Measurements from ENCODE around the gene POTEG.
"Not testable (repeated sequence)": the region's sequence is repeated elsewhere in the genome, so short reads cannot be mapped to it uniquely, and the experiment has no call there.

Gene POTEG

DNA sequence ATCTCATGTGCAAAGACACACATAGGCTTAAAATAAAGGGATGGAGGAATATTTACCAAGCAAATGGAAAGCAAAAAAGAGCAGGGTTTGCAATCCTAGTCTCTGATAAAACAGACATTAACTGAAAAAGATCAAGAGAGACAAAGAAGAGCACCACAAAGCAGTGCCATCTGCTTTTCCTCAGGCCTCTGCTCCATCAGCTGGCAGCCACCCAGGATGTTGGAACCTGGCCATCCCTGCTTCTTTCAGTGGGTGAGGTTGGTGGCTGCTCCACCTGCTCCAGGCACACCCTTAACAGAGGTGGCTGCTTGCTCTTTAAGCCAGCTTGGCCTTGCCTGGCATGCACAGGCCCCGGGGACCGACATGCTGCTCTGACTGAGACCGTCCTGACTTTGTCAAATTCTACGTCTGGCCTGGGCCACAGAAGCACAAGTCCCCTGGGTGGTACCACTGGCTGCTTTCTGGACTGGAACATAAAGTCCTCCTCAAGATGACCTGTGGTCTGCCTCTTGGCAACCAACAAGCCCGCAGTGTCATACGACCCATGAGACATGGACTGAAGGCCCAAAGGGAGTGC is 51.0 kb downstream of the POTEG start:
- not testable (repeated sequence) for H3K27ac ChIP-seq (ENCODE audit: low read depth, low read length); H3K9me3 ChIP-seq (ENCODE audit: insufficient read depth, low read depth, low read length); H2BK5ac ChIP-seq (ENCODE audit: low read depth, low read length, poor library complexity); H3K36me3 ChIP-seq (ENCODE audit: control insufficient read depth in 1 of 2, insufficient read depth in 2 of 2, low read length in 2 of 2); H3K14ac ChIP-seq (ENCODE audit: low read length); H3K79me2 ChIP-seq (ENCODE audit: control insufficient read depth, insufficient read depth, low read length, poor library complexity); H2BK120ac ChIP-seq (ENCODE audit: insufficient read depth, low read length, poor library complexity); H3K79me1 ChIP-seq (ENCODE audit: low read length); H3K4me1 ChIP-seq (ENCODE audit: control insufficient read depth in 1 of 2, insufficient read depth in 2 of 2, low read length in 2 of 2); H4K8ac ChIP-seq (ENCODE audit: low read depth, low read length); H3K23ac ChIP-seq (ENCODE audit: low read length); H2BK12ac ChIP-seq (ENCODE audit: low read length); H2AK5ac ChIP-seq (ENCODE audit: low read length); DNase-seq; H4K12ac ChIP-seq (ENCODE audit: low read depth, low read length); H3K18ac ChIP-seq (ENCODE audit: low read length); H3K9ac ChIP-seq (ENCODE audit: low read length); H2AFZ ChIP-seq (ENCODE audit: insufficient read depth, low read length, poor library complexity); H3K4me2 ChIP-seq (ENCODE audit: low read length); H4K91ac ChIP-seq (ENCODE audit: low read depth, low read length); H3K27me3 ChIP-seq (ENCODE audit: insufficient read depth, low read length); H3K4ac ChIP-seq (ENCODE audit: low read depth, low read length); H3K4me3 ChIP-seq (ENCODE audit: low read depth, low read length)
- WGBS (ENCODE audit: extremely low coverage, insufficient coverage, insufficient read length) = no CpG with 5 or more reads among the region's 6 CpGs

DNA sequence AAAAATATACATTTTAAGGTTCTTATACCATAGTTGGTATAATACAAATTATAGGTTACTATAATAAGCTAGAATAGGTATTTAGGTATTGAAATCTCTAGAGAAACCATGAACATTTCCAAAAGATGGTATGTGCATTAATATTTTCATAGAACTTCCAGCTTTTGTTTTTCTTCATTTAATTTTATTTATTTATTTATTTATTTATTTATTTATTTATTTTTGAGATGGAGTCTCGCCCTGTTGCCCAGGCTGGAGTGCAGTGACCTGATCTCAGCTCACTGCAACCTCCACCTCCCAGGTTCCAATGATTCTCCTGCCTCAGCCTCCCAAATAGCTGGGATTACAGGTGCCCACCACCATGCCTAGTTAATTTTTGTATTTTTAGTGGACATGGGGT is 54.0 kb downstream of the POTEG start:
- H3K79me2 ChIP-seq (ENCODE audit: control insufficient read depth, insufficient read depth, low read length, poor library complexity); H3K4me1 ChIP-seq (ENCODE audit: control insufficient read depth in 1 of 2, insufficient read depth in 2 of 2, low read length in 2 of 2); H2BK12ac ChIP-seq (ENCODE audit: low read length); H2BK120ac ChIP-seq (ENCODE audit: insufficient read depth, low read length, poor library complexity); DNase-seq; H2AK5ac ChIP-seq (ENCODE audit: low read length); H3K27me3 ChIP-seq (ENCODE audit: insufficient read depth, low read length); H2AFZ ChIP-seq (ENCODE audit: insufficient read depth, low read length, poor library complexity); H3K36me3 ChIP-seq (ENCODE audit: control insufficient read depth in 1 of 2, insufficient read depth in 2 of 2, low read length in 2 of 2); H3K4ac ChIP-seq (ENCODE audit: low read depth, low read length); H3K79me1 ChIP-seq (ENCODE audit: low read length); H3K9me3 ChIP-seq (ENCODE audit: insufficient read depth, low read depth, low read length); H3K27ac ChIP-seq (ENCODE audit: low read depth, low read length); H4K91ac ChIP-seq (ENCODE audit: low read depth, low read length); H3K23ac ChIP-seq (ENCODE audit: low read length); H4K8ac ChIP-seq (ENCODE audit: low read depth, low read length); H3K14ac ChIP-seq (ENCODE audit: low read length); H3K4me3 ChIP-seq (ENCODE audit: low read depth, low read length); H3K18ac ChIP-seq (ENCODE audit: low read length); H2BK5ac ChIP-seq (ENCODE audit: low read depth, low read length, poor library complexity); H3K9ac ChIP-seq (ENCODE audit: low read length); H4K12ac ChIP-seq (ENCODE audit: low read depth, low read length); H3K4me2 ChIP-seq (ENCODE audit: low read length): not testable (repeated sequence)
- no CpG with 5 or more reads among the region's 1 CpG for WGBS (ENCODE audit: extremely low coverage, insufficient coverage, insufficient read length)

DNA sequence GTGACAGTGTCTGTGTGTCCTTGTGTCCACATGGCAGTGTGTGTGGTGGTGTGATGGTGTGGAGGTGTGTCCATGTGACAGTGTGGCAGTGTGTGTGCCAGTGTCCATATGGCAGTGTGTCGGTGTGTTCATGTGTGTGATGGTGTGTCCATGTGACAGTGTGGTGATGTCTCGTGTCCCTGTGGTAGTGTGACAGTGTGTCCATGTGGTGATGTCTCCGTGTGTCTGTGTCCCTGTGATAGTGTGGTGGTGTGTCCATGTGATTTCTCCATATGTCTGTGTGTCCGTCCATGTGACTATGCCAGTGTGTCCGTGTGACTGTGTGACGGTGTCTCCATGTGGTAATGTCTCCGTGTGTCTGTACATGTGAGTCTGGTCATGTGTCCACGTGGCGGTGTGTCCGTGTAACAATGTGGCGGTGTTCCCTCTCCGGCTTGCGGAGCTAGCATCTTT is 59.7 kb downstream of the POTEG start:
- H3K23ac ChIP-seq (ENCODE audit: low read length); H3K4ac ChIP-seq (ENCODE audit: low read depth, low read length); H3K79me2 ChIP-seq (ENCODE audit: control insufficient read depth, insufficient read depth, low read length, poor library complexity); H3K9me3 ChIP-seq (ENCODE audit: insufficient read depth, low read depth, low read length); DNase-seq; H3K14ac ChIP-seq (ENCODE audit: low read length); H2BK120ac ChIP-seq (ENCODE audit: insufficient read depth, low read length, poor library complexity); H2AK5ac ChIP-seq (ENCODE audit: low read length); H4K91ac ChIP-seq (ENCODE audit: low read depth, low read length); H3K79me1 ChIP-seq (ENCODE audit: low read length); H4K12ac ChIP-seq (ENCODE audit: low read depth, low read length); H3K4me2 ChIP-seq (ENCODE audit: low read length); H3K4me1 ChIP-seq (ENCODE audit: control insufficient read depth in 1 of 2, insufficient read depth in 2 of 2, low read length in 2 of 2); H3K18ac ChIP-seq (ENCODE audit: low read length); H3K27ac ChIP-seq (ENCODE audit: low read depth, low read length); H3K36me3 ChIP-seq (ENCODE audit: control insufficient read depth in 1 of 2, insufficient read depth in 2 of 2, low read length in 2 of 2); H2BK5ac ChIP-seq (ENCODE audit: low read depth, low read length, poor library complexity); H3K27me3 ChIP-seq (ENCODE audit: insufficient read depth, low read length); H2AFZ ChIP-seq (ENCODE audit: insufficient read depth, low read length, poor library complexity); H4K8ac ChIP-seq (ENCODE audit: low read depth, low read length); H2BK12ac ChIP-seq (ENCODE audit: low read length); H3K9ac ChIP-seq (ENCODE audit: low read length): not testable (repeated sequence)
- H3K4me3 ChIP-seq (ENCODE audit: low read depth, low read length) = peak overlapping the region; percentile 60
- no CpG with 5 or more reads among the region's 13 CpGs for WGBS (ENCODE audit: extremely low coverage, insufficient coverage, insufficient read length)

DNA sequence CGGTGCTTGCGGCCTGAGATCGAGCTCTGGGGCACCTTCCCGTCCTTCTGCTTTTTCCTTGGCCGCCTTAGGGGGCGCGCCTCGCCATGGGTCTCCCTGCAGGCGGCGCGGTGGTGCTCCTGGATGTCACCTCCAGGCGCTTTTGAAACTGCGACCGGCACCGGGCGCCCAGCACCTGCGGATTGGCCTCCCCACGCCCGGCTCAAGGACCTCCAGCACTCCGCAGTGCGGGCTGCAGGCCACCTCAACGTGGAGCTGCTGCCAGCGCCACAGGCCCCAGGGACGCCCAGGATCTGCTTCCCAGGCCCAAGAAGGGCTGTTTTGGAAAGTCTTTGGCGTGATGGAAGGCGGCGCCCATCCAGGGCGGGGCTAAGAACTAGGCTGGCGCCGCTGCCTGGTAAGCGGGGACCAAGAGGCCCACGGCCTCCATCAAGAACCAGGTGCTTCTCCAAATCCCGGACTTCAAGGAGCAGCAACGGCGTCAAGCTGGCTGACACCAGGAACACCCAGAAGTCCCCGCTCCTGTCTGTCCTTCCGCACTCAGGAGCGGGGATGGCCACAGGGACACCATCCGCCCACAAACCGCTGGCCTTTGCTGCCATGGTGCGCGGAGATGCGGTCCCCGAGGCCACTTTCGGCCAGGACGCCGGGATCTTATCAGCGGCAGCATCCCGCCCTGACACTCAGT is 61.2 kb downstream of the POTEG start:
- not testable (repeated sequence) for H3K14ac ChIP-seq (ENCODE audit: low read length); H3K4me3 ChIP-seq (ENCODE audit: low read depth, low read length); H2AK5ac ChIP-seq (ENCODE audit: low read length); H2BK12ac ChIP-seq (ENCODE audit: low read length); H3K18ac ChIP-seq (ENCODE audit: low read length); H3K79me2 ChIP-seq (ENCODE audit: control insufficient read depth, insufficient read depth, low read length, poor library complexity); H3K4me2 ChIP-seq (ENCODE audit: low read length); H3K4me1 ChIP-seq (ENCODE audit: control insufficient read depth in 1 of 2, insufficient read depth in 2 of 2, low read length in 2 of 2); H3K23ac ChIP-seq (ENCODE audit: low read length); H2AFZ ChIP-seq (ENCODE audit: insufficient read depth, low read length, poor library complexity); H2BK5ac ChIP-seq (ENCODE audit: low read depth, low read length, poor library complexity); H3K9ac ChIP-seq (ENCODE audit: low read length); H3K27me3 ChIP-seq (ENCODE audit: insufficient read depth, low read length); H3K79me1 ChIP-seq (ENCODE audit: low read length); H3K36me3 ChIP-seq (ENCODE audit: control insufficient read depth in 1 of 2, insufficient read depth in 2 of 2, low read length in 2 of 2); H2BK120ac ChIP-seq (ENCODE audit: insufficient read depth, low read length, poor library complexity); H4K91ac ChIP-seq (ENCODE audit: low read depth, low read length); H3K9me3 ChIP-seq (ENCODE audit: insufficient read depth, low read depth, low read length); H3K27ac ChIP-seq (ENCODE audit: low read depth, low read length); H4K8ac ChIP-seq (ENCODE audit: low read depth, low read length); H3K4ac ChIP-seq (ENCODE audit: low read depth, low read length)
- DNase-seq = peak; percentile 60 to 85
- H4K12ac ChIP-seq (ENCODE audit: low read depth, low read length) = peak overlapping the region; percentile 43
- WGBS (ENCODE audit: extremely low coverage, insufficient coverage, insufficient read length) = no CpG with 5 or more reads among the region's 49 CpGs
